GM21619 (cell line): ENCODE data around the gene BEAN1.
"Not testable (repeated sequence)": the region's sequence is repeated elsewhere in the genome, so short reads cannot be mapped to it uniquely, and the experiment has no call there.

ENCODE experiments used
- ATAC-seq: cut with Tn5 transposase; IDR thresholded peaks from one replicate; pipeline ENCODE4 v1.9.1; 2021; ENCODE audit not compliant: unreplicated experiment

The BEAN1 gene

DNA sequence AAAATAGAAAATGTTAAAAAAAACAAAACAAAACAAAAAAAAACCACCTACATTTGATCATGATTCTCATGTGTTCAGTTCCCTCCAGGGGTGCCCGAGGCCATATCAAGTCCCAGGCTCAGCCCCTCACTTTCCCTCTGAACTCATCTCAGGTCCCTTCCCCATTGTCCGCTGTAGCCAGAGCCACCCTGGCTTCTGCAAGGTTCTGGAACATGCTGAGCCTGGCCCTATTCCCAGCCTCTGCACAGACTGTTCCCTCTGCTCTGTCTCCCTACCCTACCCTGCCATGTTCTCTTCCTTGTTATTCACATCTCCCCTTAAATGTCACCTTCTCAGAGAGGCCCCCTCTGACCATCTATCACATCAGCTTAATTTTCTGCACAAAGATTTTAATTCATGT lies 75.9 kb downstream of the BEAN1 start:
- no peak for ATAC-seq

DNA sequence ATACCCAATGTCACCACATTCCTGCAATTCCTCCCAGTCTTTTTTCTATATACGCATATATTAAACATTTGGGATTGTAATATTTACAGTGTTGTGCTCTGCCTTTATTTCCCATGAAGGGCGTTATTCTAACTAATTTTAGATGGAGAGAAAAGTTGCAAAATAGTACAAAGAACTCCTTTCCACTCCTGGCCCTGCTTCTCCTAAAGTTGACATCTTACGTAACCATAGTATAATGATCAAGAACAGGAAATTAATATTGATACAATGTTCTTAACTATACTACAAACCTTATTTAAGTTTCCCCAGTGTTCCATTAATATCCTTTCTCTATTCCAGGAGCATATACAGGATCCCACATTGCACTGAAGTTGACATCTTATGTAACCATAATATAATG lies 76.5 kb downstream of the BEAN1 start:
- no peak for ATAC-seq

DNA sequence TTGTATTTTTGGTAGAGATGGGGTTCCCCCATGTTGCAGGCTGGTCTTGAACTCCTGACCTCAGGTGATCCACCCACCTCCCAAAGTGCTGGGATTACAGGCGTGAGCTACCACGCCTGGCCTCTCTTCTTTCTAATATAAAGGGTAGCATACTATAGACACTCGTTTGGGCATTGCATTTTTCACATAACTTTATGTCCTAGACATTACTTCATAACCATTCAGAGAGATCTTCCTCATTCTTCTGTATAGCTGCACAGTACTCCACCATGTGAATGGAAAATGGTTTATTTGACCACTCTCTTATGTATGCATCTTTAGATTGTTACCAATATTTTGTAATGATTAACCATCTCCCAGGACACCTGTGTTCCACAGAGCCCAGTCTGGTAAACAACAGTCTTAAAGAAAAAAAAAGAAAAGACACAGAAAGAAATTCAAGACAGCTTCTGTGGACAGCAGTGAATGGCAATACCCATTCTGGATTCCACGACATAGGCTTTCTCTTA lies 80.7 kb downstream of the BEAN1 start:
- ATAC-seq, result no peak

DNA sequence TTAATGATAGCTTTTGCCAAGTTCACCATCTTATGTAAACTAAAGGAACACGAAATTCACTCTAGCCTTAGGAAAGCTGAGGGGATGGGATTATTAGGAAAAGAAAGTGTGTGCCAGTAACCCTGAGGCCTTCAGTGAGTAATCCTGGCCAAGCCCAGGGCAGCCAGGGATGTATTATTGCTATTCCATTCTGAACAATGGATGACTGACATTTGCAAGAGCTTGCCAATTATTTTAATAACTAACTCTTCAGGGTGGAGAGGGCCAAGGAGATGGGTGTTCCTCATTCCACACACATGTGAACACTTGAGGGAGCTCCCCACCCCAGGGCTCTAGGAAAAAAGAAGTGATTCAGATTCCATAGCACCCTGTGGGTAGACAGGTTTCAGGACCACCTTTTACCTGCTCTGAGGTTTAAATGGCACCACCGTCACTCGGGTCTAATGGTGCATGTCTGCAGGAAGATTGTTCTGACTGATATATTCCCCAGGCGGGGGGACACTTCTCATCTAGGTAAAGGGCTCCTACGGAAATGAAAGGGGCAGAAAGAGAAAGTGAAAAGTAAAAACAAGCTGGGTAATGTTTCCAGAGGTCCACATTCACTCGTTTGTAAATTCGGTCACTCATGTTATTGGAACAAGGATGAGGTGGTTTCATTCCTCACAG lies 81.3 kb downstream of the BEAN1 start:
- ATAC-seq, result no peak

DNA sequence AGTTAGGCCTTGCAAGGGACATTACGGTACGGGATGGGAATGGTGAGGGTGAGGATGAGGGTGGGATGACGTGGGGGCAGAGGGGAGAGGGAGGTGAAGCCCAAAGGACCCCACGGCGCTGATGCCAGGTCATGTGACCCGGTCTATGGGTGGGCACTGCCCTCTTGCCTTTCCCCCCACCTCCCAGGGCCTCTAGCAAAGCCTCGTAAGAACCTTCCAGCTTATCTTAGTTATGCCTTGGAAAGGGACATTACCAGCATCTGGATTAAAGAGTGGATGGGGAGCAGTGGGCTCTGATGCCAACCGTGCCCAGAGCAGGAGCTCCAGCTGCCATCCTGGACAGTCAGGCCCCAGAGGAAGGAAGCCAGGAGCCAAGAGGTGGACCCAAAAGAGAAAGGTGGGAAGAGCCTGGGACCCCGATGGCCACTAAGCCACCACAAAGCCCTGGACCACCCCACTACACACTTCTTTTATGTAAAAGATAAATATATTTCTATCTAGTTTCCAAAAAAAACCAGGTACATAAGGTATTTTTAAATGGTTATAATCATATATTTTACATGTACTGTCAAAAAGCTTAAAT lies 81.9 kb downstream of the BEAN1 start:
- ATAC-seq, result no peak

DNA sequence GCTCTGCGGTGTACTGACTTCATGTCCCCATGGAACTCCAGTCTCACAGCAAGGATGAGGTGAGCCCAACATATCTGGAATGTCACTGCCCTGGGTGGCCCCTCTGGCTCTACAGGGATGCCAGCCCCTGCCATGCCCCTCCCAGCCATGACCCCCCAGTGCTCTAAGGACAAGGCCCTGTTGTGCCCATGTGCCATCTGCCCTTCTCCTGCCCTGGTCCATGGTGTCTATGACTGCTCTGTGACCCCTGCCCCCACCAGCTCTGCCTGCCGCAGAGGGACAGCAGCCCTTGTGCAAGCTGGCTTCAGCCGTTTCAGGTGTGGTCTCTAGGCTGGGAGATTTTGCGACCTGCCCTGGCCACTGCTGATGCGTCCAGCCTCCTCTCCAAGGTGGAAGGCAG lies 82.5 kb downstream of the BEAN1 start:
- no peak for ATAC-seq

DNA sequence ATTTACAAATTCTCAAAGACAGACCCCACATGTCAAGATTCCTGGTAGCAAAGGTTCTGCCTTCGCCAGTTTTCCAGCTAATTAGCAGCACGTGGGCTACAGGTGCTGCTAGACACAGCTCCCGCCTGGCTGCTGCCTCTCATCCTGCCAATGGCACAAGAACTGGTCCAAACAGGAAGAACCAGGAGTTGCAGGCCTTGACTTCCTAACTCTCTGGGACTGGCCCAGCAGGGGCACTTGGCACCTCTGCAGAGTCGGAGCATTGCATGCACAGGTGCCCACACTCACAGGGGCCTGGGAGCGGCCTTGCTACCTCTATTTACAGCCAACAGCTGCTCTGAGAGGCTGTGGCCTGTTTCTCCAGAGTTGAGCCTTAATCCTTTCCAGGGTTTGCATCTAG lies 83.2 kb downstream of the BEAN1 start:
- ATAC-seq, result no peak

DNA sequence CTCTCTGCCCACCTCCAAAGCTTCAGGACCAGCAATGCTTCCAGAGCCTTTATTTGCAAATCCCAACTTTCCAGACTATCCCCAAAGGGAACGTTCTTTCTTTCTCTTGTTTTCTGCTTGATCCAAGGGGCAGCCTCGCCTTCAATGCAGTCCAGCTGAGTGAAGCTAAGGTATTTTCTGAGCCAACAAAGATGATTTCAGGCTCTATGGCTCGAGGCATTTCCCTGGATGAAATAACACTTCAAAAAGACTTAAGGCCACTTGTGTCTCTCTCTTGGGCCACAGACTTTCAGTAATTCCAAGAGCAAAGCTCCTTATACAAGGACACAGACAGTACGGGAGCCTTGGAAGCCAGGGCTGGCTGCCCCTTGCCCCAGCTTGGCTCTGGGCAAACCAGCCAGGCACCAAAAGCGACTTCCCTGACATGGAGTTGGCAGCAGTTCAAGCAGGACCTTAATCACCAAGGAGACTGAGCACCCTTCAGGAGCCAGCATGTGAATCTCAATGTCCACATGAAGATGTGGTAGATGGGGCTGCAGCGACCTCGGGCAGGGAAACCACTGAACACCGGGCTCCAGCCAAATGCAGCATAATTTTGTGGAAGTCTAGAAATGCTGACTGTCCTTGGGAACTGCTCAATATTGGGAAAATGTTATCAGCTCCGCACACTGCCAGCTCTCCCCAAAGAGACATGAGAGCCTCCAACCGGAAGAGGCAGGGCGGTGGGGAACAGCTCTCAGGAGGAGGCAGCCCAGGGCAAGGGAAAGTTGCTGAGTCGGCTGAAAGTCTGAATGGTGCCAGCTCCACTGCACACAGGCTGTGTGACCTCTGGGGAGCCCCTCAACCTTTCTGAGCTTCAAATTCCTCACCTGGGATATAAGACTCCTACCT lies 83.9 kb downstream of the BEAN1 start:
- ATAC-seq, result no peak

DNA sequence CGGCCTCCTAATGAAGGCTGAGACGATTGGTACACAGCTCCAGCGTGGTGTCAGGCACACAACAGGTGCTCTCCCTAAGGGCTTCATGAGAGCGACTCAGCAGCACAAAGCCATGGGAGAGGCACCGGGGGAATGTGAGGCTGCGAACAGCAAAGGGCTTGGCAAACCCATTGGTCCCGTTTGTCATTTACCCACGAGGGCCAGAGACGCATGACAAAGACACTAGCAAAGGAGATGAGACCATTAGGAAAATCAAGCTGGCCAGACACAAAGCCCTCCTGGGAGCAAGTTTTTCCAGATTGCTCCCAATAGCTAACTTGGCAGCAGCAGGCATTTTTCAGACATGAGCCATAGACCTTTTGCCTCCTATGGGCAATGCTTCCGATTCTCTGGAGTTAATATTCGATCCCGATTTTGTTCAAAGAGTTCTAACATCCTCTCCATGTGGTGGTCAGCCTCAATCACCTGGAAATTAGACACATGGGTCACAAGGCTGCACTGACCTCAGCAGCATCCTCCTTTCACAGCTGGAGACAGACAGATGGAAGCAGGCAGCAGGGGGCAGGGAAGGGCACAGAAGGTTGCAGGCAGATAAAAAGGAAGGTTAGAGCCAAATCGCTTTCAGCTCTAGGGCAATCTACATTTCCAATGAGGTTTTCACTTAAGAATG lies 84.6 kb downstream of the BEAN1 start:
- no peak for ATAC-seq

DNA sequence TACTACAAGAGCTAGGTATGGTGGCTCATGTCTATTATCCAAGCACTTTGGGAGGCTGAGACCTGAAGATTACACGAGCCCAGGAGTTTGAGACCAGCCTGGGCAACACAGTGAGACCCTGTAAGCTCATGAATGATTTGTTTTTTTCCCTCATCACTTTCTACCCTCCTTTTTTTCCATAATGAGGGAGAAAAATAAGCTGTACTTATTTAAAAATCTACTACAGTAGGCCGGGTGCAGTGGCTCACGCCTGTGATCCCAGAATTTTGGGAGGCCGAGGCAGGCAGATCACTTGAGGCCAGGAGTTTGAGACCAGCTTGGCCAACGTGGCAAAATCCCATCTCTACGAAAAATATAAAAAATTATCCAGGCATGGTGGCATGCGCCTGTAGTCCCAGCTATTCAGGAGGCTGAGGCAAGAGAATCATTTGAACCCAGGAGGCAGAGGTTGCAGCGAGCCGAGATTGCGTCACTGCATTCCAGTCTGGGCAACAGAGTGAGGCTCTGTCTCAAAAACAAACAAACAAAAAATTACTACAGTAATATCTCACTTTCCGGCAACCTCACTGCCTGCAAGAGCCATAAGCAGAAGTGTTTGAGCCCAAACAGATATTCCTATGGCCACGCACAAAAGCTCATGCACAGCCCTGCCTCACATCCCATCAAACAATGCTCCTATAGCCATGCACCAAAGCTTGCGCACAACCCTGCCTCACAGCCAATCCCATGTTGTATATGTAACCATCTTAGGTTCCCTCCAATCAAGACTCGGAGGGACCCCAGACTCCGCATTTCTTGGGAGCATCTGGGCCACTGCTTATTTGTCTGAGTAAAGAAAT lies 85.4 kb downstream of the BEAN1 start:
- no peak for ATAC-seq

DNA sequence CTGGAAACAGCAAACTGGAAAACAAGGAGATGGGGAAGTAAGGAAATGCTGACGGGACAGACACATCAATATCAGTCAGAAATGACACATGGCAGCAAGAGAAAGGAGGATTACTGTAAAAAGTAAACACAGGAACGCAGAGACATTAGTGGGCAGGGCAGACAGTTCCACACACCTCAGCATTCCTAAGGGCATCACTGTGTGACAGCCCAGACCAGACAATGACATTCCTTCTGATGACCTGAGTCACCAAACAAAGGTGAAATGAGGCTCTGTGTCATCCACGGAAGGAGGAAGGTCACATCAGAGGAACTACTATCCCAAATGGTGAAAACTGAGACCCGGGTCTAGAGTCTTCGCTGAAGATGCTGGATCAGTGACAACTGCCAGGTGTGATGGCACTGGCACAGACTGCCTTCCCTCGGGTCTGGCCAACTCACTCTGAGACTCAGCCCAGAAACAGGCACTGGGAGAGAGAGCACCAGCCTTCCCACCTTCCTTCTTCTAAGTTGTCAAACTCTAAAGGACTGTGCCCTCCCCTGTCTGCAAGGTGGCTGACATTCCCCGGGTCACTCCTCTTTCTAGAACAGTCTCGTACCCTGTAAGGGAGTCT lies 86.1 kb downstream of the BEAN1 start:
- ATAC-seq, result no peak

DNA sequence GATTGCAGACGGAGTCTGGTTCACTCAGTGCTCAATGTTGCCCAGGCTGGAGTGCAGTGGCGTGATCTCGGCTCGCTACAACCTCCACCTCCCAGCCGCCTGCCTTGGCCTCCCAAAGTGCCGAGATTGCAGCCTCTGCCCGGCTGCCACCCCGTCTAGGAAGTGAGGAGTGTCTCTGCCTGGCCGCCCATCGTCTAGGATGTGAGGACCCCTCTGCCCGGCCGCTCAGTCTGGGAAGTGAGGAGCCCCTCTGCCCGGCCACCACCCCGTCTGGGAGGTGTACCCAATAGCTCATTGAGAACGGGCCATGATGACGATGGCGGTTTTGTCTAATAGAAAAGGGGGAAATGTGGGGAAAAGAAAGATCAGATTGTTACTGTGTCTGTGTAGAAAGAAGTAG lies 87.3 kb downstream of the BEAN1 start:
- ATAC-seq, result not testable (repeated sequence)

DNA sequence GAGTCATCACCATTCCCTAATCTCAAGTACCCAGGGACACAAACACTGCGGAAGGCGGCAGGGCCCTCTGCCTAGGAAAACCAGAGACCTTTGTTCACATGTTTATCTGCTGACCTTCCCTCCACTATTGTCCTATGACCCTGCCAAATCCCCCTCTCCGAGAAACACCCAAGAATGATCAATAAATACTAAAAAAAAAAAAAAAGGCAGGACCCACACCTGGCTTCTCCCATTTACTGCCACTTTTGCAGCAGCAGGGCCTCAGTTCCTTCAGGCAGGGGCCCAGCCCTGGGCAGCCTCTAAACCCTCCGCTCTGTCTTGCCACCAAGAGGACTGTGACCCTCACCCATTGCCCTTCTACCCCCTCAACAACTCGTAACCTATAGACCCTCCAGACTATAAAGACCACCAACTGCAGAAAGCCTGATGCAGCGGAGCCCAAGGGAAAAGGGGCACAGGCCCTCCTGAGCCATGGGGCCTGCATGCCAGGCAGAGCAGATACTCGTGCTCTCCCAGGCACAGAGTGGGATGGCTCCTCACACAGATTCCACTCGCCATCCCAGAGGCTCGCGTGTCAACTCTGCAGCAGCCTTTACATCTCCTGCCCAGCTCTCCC lies 88.0 kb downstream of the BEAN1 start:
- not testable (repeated sequence) for ATAC-seq

DNA sequence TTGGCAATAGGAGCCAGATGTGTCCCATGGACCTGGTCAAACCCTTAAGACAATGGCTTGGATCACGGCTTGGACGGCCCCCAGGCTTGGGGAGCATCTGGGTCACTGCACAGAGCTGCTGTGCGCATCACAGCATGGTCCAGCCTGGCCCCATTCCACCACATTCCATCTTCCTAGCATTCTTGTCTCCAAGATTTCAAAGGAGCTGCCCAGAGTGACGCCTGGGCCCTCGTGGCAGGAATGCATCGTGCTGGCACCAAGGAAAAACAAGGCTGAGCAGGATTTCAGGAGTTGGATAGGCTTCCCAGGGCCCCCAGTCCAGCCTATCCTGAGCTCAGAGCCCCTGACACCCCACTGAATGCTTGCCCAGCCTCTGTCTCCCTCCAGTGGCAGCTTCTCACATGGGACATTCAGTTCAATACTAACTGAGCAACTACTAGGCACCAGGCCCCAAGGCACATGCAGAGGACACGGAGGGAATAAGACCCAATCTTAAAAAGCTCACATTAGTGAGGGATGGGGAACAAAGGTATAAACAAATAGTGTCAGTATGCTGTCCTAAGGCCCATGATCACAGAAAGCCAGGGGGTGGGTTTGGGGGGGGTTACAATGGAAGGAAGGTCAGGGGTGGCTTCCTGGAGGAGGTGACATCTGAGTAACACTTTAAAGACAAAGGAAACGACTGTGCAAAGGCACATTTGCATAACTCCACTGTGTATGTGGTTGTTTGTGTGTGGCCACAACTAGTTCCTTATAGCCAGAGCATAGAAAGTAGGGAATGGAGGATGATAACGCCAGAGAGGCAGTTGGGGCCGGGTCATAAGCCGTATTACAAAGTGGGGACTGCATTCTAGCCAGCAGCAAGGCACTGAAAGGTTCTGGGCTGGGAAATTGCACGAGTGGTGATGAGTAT lies 88.8 kb downstream of the BEAN1 start:
- peak; percentile 1 for ATAC-seq

DNA sequence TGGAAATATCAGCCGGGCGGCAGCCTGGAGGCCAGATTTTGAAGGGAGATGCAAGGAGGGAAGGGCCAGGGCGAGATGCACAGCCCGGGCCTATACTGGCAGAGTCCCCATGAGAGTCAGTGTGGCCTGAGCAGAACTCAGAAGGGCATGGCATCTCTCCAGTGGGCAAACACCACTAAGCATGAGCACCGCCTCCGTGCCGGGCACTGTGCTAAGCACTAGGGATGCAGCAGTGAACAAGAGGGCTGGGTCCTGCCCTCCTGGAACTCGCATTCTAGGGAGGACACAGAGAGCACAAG lies 89.4 kb downstream of the BEAN1 start:
- ATAC-seq, result peak; percentile 14

DNA sequence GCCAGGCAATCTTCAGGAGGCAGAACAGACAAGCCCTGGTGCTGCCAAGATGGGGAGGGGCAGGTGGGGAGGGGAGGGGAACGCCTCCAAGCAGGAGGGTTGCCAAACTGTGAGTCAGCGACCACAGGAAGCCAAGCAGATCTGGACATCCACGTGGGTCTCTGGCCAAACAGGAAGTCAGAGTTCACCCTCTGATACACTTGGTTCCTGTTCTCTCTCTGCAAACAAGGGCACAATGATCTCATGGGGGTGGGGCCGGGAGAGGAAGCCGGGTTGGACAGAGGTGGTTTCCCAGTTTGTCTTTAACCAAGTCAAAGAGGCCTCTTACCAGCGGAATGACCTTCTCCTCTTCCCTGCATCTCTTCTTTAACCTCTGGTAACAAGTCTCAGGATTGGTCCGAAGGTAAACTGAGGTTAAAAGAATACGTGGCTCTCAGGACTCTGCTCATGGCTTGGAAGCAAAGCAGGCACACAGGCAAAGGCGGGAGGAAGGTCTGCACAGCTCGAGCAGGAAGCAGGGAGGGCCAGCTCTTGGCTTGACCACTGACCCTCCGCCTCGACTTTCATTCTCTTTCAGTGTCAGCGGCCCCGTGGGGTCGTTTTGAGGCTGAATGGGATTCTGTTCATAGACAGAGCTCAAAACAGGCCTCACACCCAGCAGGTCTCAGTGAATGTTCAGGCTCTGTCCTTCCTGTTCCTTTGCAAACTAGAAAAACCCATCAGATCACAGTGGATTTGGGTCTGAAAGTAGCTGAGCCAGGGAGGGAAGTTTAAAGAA lies 89.9 kb downstream of the BEAN1 start:
- peak; percentile 95 for ATAC-seq

DNA sequence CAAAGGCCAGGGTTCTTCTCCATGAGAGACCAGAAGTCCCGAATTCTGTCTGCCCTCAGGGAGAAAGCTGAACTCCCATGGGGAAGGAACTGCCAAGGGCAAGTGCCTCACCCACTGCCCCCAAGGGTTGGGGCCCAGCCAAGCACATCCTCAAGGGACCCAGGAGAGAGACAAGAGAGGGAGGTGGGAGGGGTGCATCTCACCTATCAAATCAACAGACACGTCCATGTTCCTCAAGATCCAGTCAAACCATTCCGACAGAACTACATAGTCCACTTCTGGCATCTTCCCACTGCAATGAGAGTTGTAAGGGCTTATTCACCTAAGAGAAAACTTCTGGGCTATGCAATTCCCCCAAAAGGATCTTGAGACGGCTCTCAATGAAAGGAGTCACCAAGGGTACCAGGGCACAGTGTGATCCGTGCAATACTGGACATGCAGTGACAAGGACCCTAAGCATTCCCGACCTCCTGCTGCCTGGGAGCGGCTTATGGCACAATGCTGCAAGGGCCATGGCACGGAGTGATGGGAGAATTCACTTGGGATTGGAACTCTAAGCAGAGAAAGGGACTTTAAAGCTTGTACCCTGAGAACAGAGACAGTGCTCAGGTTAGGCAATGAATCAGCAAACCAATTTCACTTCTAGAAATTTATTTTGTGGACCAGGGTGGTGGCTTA lies 90.6 kb downstream of the BEAN1 start:
- ATAC-seq, result no peak
